ENCODE results near the gene SLC17A3.

GRCh38 chr6:25916330-25916729 is 42.3 kb upstream of the SLC17A3 start:
- TF ChIP-seq KDM4B (IDR thresholded peaks at IDR 0.05; ENCODE audit: borderline replicate concordance in 2 of 2, low read depth in 1 of 2), result no peak
- no peak for TF ChIP-seq E2F6 (IDR thresholded peaks at IDR 0.05; ENCODE audit: borderline replicate concordance in 1 of 2, extremely low read depth in 1 of 2, insufficient read depth in 1 of 2, insufficient read length in 1 of 2, low read depth in 1 of 2, low read length in 1 of 2, poor library complexity in 1 of 2, severe bottlenecking in 1 of 2)
- TF ChIP-seq FOSL1 (tag; conservative IDR thresholded peaks at IDR 0.05), result no peak
- no peak for TF ChIP-seq COPS2 (conservative IDR thresholded peaks at IDR 0.05)
- TF ChIP-seq JUND (IDR thresholded peaks at IDR 0.05; ENCODE audit: borderline replicate concordance, low read depth, low read length), result no peak
- no peak for TF ChIP-seq JUND (tag; IDR thresholded peaks at IDR 0.05; ENCODE audit: borderline replicate concordance, low read depth, low read length)
- no peak for TF ChIP-seq KLF1 (tag; IDR thresholded peaks at IDR 0.05)
- no peak for TF ChIP-seq CTCF (IDR thresholded peaks at IDR 0.05 in 2 of 3, conservative IDR thresholded peaks at IDR 0.05 in 1 of 3; ENCODE audit: insufficient read depth in 2 of 3, low read depth in 1 of 3, low read length in 3 of 3)
